Measurements from ENCODE around the gene SYT1.
A peak's percentile ranks its signal among the peaks of the same experiment; 100 is the strongest.

GRCh38 chr12:78887444-78887843 lies 22.9 kb downstream of the SYT1 start:
- TF ChIP-seq CTCF (IDR thresholded peaks at IDR 0.05 in 2 of 3, conservative IDR thresholded peaks at IDR 0.05 in 1 of 3; ENCODE audit: borderline replicate concordance in 1 of 3, insufficient read depth in 1 of 3, low read depth in 2 of 3, low read length in 2 of 3): no peak
- TF ChIP-seq POLR2AphosphoS5 (IDR thresholded peaks at IDR 0.05; ENCODE audit: low read depth, low read length): no peak
- TF ChIP-seq RAD21 (IDR thresholded peaks at IDR 0.05; ENCODE audit: low read depth): no peak
- TF ChIP-seq SP1 (IDR thresholded peaks at IDR 0.05; ENCODE audit: low read depth): no peak
- TF ChIP-seq EZH2phosphoT487 (IDR thresholded peaks at IDR 0.05; ENCODE audit: borderline replicate concordance): no peak
- TF ChIP-seq, protein P1, sequence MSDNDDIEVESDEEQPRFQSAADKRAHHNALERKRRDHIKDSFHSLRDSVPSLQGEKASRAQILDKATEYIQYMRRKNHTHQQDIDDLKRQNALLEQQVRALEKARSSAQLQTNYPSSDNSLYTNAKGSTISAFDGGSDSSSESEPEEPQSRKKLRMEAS (IDR thresholded peaks at IDR 0.05): peak; percentile 9
- no peak; the same call in 1 of the 2 replicates for TF ChIP-seq FOSL1 (IDR thresholded peaks at IDR 0.05; ENCODE audit: low read depth)
- TF ChIP-seq, protein P2, sequence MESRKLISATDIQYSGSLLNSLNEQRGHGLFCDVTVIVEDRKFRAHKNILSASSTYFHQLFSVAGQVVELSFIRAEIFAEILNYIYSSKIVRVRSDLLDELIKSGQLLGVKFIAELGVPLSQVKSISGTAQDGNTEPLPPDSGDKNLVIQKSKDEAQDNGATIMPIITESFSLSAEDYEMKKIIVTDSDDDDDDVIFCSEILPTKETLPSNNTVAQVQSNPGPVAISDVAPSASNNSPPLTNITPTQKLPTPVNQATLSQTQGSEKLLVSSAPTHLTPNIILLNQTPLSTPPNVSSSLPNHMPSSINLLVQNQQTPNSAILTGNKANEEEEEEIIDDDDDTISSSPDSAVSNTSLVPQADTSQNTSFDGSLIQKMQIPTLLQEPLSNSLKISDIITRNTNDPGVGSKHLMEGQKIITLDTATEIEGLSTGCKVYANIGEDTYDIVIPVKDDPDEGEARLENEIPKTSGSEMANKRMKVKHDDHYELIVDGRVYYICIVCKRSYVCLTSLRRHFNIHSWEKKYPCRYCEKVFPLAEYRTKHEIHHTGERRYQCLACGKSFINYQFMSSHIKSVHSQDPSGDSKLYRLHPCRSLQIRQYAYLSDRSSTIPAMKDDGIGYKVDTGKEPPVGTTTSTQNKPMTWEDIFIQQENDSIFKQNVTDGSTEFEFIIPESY (IDR thresholded peaks at IDR 0.05; ENCODE audit: extremely low read depth, insufficient replicate concordance, low read length): no peak
- TF ChIP-seq EZH2 (IDR thresholded peaks at IDR 0.05): no peak

Data from HCT116 (cell line).